OCI-LY3 (cell line): ENCODE measurements around the gene SYPL1.

Experiments
- H2AFZ ChIP-seq: fragments of 200-600, 300-600 bp; shearing (Covaris generic); 2 replicates; pipeline ENCODE4 v1.6.0; 2014; ENCODE audit warnings: antibody characterized with exemption, low read depth, low read length
- H3K27ac ChIP-seq: fragments of 200-600, 300-600 bp; sonication (generic); 2 replicates; pipeline ENCODE4 v1.5.1; 2014; ENCODE audit warnings: mild to moderate bottlenecking, low read length, moderate library complexity, mixed read lengths
- H3K27me3 ChIP-seq: fragments of 200-600, 300-600 bp; sonication (generic); 2 replicates; pipeline ENCODE4 v1.6.1; 2014; ENCODE audit warnings: low read depth, low read length, mixed read lengths
- H3K36me3 ChIP-seq: fragments of 200-600, 300-600 bp; sonication (generic); replicated peaks from 2 replicates; pipeline ENCODE3; 2014; ENCODE audit warnings: low read depth, low read length, mixed read lengths
- H3K4me1 ChIP-seq: fragments of 300-600, 200-600 bp; sonication (generic); 2 replicates; pipeline ENCODE4 v1.6.1; 2014; ENCODE audit warnings: low read length, mixed read lengths
- H3K4me2 ChIP-seq: fragments of 200-600, 300-600 bp; sonication (generic); 2 replicates; pipeline ENCODE4 v1.6.1; 2014; ENCODE audit warnings: low read length, mixed read lengths
- H3K4me3 ChIP-seq: fragments of 300-600, 200-600 bp; sonication (generic); 2 replicates; pipeline ENCODE4 v1.5.1; 2014; ENCODE audit warnings: antibody characterized with exemption, mild to moderate bottlenecking, low read length, moderate library complexity
- H3K79me2 ChIP-seq: fragments of 300-600, 200-600 bp; shearing (Covaris generic); 2 replicates; pipeline ENCODE4 v1.6.1; 2014; ENCODE audit warnings: mild to moderate bottlenecking, low read length, mixed read lengths
- H3K9ac ChIP-seq: fragments of 300-600, 200-600 bp; shearing (Covaris generic); 2 replicates; pipeline ENCODE4 v1.6.0; 2014; ENCODE audit warnings: mild to moderate bottlenecking, low read length, moderate library complexity
- H3K9me3 ChIP-seq: fragments of 200-600, 300-600 bp; shearing (Covaris generic); 2 replicates; pipeline ENCODE4 v1.6.1; 2014; ENCODE audit warnings: low read length, mixed read lengths; ENCODE audit not compliant: insufficient read depth
- H4K20me1 ChIP-seq: fragments of 200-600, 300-600 bp; sonication (generic); 2 replicates; pipeline ENCODE4 v1.6.1; 2016; ENCODE audit warnings: low read length, mixed read lengths; ENCODE audit not compliant: insufficient read depth
- CTCF ChIP-seq: fragments of 200-600, 300-600 bp; sonication (generic); IDR thresholded peaks from 2 replicates; pipeline ENCODE4 v1.5.1; 2014; ENCODE audit warnings: antibody characterized with exemption, low read length, low read depth
- EZH2phosphoT487 ChIP-seq: fragments of 200-600 bp; shearing (Covaris generic); IDR thresholded peaks from 2 replicates; pipeline ENCODE4 v1.6.1; 2018; ENCODE audit warnings: antibody characterized with exemption, mixed run types, low read depth

The SYPL1 gene

GRCh38 chr7:106063024-106063423 is 49.1 kb downstream of the SYPL1 start:
- no peak overlapping the region for H3K27ac ChIP-seq
- H2AFZ ChIP-seq, result 0 out of 2 replicates have a peak overlapping the region, but pooled peaks have one; percentile 18
- peaks cover 32% of the 10 kb centered on the region; the same call in 1 of the 2 replicates for H3K9me3 ChIP-seq
- no peaks in the 10 kb centered on the region for H3K79me2 ChIP-seq
- no peak for TF ChIP-seq CTCF
- TF ChIP-seq EZH2phosphoT487, result no peak
- peaks cover 65% of the 10 kb centered on the region for H3K4me1 ChIP-seq
- H4K20me1 ChIP-seq, result no peaks in the 10 kb centered on the region
- no peaks in the 10 kb centered on the region for H3K36me3 ChIP-seq
- H3K4me2 ChIP-seq, result peak overlapping the region; percentile 58
- no peaks in the 10 kb centered on the region for H3K27me3 ChIP-seq
- H3K9ac ChIP-seq, result no peak overlapping the region; the same call in 1 of the 2 replicates
- no peak overlapping the region for H3K4me3 ChIP-seq

- H3K4me2 ChIP-seq, result peak overlapping the region; percentile 58
- H3K27ac ChIP-seq, result no peak overlapping the region
- no peak overlapping the region for H3K4me3 ChIP-seq
- no peak overlapping the region; the same call in 1 of the 2 replicates for H3K9ac ChIP-seq
- H3K79me2 ChIP-seq, result no peaks in the 10 kb centered on the region
- TF ChIP-seq EZH2phosphoT487, result no peak
- TF ChIP-seq CTCF, result no peak
- H3K9me3 ChIP-seq, result peaks cover 33% of the 10 kb centered on the region; the same call in 1 of the 2 replicates
- H3K27me3 ChIP-seq, result no peaks in the 10 kb centered on the region
- no peak overlapping the region for H2AFZ ChIP-seq
- no peaks in the 10 kb centered on the region for H3K36me3 ChIP-seq
- H4K20me1 ChIP-seq, result no peaks in the 10 kb centered on the region
- H3K4me1 ChIP-seq, result peaks cover 69% of the 10 kb centered on the region
Observed at GRCh38 chr7:106062521-106062931, 49.6 kb downstream of the SYPL1 start.

GRCh38 chr7:106062006-106062405 is 50.1 kb downstream of the SYPL1 start:
- Histone ChIP-seq H3K4me3 (0 out of 2 replicates have a peak overlapping the region, but pooled peaks have one; percentile 5), H3K4me1 (peaks cover 74% of the 10 kb centered on the region), H3K36me3 (no peaks in the 10 kb centered on the region), H3K27ac (peak overlapping the region; percentile 42), H3K79me2 (no peaks in the 10 kb centered on the region), H3K9me3 (peaks cover 35% of the 10 kb centered on the region; the same call in 1 of the 2 replicates), H3K9ac (peak overlapping the region; percentile 23; the same call in 1 of the 2 replicates), H3K4me2 (peak overlapping the region; percentile 58), H3K27me3 (no peaks in the 10 kb centered on the region), H2AFZ (no peak overlapping the region), H4K20me1 (no peaks in the 10 kb centered on the region)
- no peak for TF ChIP-seq EZH2phosphoT487

- Histone ChIP-seq H3K36me3 (no peaks in the 10 kb centered on the region), H3K9me3 (peaks cover 35% of the 10 kb centered on the region; the same call in 1 of the 2 replicates), H2AFZ (no peak overlapping the region), H3K27me3 (no peaks in the 10 kb centered on the region), H3K4me2 (peak overlapping the region; percentile 58), H4K20me1 (no peaks in the 10 kb centered on the region), H3K4me3 (peak overlapping the region; percentile 5; the same call in 1 of the 2 replicates), H3K79me2 (no peaks in the 10 kb centered on the region), H3K27ac (peak overlapping the region; percentile 42), H3K9ac (peak overlapping the region; percentile 23; the same call in 1 of the 2 replicates), H3K4me1 (peaks cover 79% of the 10 kb centered on the region)
- TF ChIP-seq CTCF, result no peak
- TF ChIP-seq EZH2phosphoT487, result no peak
Observed at GRCh38 chr7:106061301-106061979, 50.7 kb downstream of the SYPL1 start.
